Neural progenitor cell (in vitro differentiated cells): Measurements from ENCODE around the gene TMPRSS6. TPM values are rescaled to one million over a fixed set of nuclear protein-coding genes. Genes with fewer than 3 reads are reported as not detected.

Experiments
- DNase-seq: peaks from one replicate; pipeline ENCODE4 v3.0.0-alpha.2; 2016; ENCODE audit warnings: low spot score
- H2AFZ ChIP-seq: fragments of 200-600 bp; sonication (generic); replicated peaks from 2 replicates; pipeline ENCODE4 v1.6.1; 2016; ENCODE audit warnings: antibody characterized with exemption
- H3F3A ChIP-seq: fragments of 200-600 bp; sonication (generic); 2 replicates; pipeline ENCODE4 v1.6.1; 2016; ENCODE audit warnings: antibody characterized with exemption, low read depth
- H3K27ac ChIP-seq: fragments of 200-600 bp; sonication (generic); 2 replicates; pipeline ENCODE4 v1.5.1; 2016; ENCODE audit warnings: mild to moderate bottlenecking
- H3K27me3 ChIP-seq: fragments of 200-600 bp; sonication (generic); 2 replicates; pipeline ENCODE4 v1.6.1; 2016; ENCODE audit warnings: mild to moderate bottlenecking, moderate library complexity
- H3K36me3 ChIP-seq: fragments of 200-600 bp; sonication (generic); 2 replicates; pipeline ENCODE4 v1.5.1; 2016
- H3K4me1 ChIP-seq: fragments of 200-600 bp; sonication (generic); 2 replicates; pipeline ENCODE4 v1.6.1; 2016; ENCODE audit warnings: mixed run types
- H3K4me2 ChIP-seq: fragments of 200-600 bp; sonication (generic); 2 replicates; pipeline ENCODE4 v1.6.1; 2016
- H3K4me3 ChIP-seq: fragments of 200-600 bp; sonication (generic); 2 replicates; pipeline ENCODE4 v1.5.1; 2016
- H3K79me2 ChIP-seq: fragments of 200-600 bp; sonication (generic); 2 replicates; pipeline ENCODE4 v1.6.1; 2016; ENCODE audit warnings: low read depth
- H3K9ac ChIP-seq: fragments of 200-600 bp; sonication (generic); 2 replicates; pipeline ENCODE4 v1.6.1; 2016
- H3K9me3 ChIP-seq: fragments of 200-600 bp; sonication (generic); 2 replicates; pipeline ENCODE4 v1.5.1; 2016; ENCODE audit warnings: low read depth
- H4K20me1 ChIP-seq: fragments of 200-600 bp; sonication (generic); 2 replicates; pipeline ENCODE4 v1.6.1; 2016; ENCODE audit warnings: low read depth
- H3K27ac Mint-ChIP-seq: 3 replicates; pipeline ENCODE4 v1.8.0; 2021; ENCODE audit warnings: mixed read lengths
- H3K27me3 Mint-ChIP-seq: 2 replicates; pipeline ENCODE4 v1.8.0; 2022; ENCODE audit warnings: low read depth, mild to moderate bottlenecking, inconsistent platforms, moderate library complexity, mixed read lengths; ENCODE audit not compliant: insufficient read depth
- H3K36me3 Mint-ChIP-seq: 3 replicates; pipeline ENCODE4 v1.8.0; 2021; ENCODE audit warnings: mixed read lengths
- H3K4me1 Mint-ChIP-seq: 3 replicates; pipeline ENCODE4 v1.8.0; 2021; ENCODE audit warnings: mixed read lengths
- H3K4me3 Mint-ChIP-seq: 3 replicates; pipeline ENCODE4 v1.8.0; 2021; ENCODE audit warnings: mild to moderate bottlenecking, moderate library complexity, mixed read lengths
- H3K9me3 Mint-ChIP-seq: 3 replicates; pipeline ENCODE4 v1.8.0; 2020; ENCODE audit warnings: mixed read lengths
- EZH2 ChIP-seq: fragments of 200-600 bp; sonication (generic); IDR thresholded peaks from 2 replicates; pipeline ENCODE4 v1.6.1; 2017; ENCODE audit warnings: antibody characterized with exemption, mild to moderate bottlenecking, moderate library complexity
- EZH2phosphoT487 ChIP-seq: fragments of 200-600 bp; sonication (generic); IDR thresholded peaks from 2 replicates; pipeline ENCODE4 v1.6.1; 2017; ENCODE audit warnings: antibody characterized with exemption
- total RNA-seq: library from RNA; depleted of rRNA; stranded (reverse); fragments of >200 nt; gene quantifications from 2 replicates; pipeline ENCODE4 v1.2.3, GENCODE V29; 2015; ENCODE audit warnings: low replicate concordance
- TF ChIP-seq, protein P1 (sequence below): fragments of 200-600 bp; sonication (generic); IDR thresholded peaks from 2 replicates; pipeline ENCODE4 v1.5.1; 2017; ENCODE audit warnings: antibody characterized with exemption, mild to moderate bottlenecking

The TMPRSS6 gene
- total RNA-seq, 1 donor from 2014 or later, result not detected

DNA sequence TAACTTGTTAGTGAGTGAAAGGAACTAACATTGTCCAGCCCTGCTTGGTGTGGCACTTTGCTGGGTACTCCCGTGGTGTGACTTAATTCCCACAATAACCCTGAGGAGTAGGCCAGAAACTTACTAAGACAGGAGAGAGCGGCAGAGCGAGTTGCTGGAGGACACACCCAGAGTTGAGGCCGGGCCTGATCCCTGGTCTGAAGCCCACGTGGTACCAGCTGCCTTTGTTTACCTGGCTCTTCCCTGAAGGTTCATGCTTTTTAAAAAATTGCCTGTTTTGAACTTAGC lies 89.4 kb downstream of the TMPRSS6 start:
- peak overlapping the region; percentile 98 for H3K4me3 ChIP-seq
- H3K27ac Mint-ChIP-seq, result peak overlapping the region; percentile 94
- TF ChIP-seq EZH2 (no peak), EZH2phosphoT487 (no peak)
- TF ChIP-seq, protein P1, sequence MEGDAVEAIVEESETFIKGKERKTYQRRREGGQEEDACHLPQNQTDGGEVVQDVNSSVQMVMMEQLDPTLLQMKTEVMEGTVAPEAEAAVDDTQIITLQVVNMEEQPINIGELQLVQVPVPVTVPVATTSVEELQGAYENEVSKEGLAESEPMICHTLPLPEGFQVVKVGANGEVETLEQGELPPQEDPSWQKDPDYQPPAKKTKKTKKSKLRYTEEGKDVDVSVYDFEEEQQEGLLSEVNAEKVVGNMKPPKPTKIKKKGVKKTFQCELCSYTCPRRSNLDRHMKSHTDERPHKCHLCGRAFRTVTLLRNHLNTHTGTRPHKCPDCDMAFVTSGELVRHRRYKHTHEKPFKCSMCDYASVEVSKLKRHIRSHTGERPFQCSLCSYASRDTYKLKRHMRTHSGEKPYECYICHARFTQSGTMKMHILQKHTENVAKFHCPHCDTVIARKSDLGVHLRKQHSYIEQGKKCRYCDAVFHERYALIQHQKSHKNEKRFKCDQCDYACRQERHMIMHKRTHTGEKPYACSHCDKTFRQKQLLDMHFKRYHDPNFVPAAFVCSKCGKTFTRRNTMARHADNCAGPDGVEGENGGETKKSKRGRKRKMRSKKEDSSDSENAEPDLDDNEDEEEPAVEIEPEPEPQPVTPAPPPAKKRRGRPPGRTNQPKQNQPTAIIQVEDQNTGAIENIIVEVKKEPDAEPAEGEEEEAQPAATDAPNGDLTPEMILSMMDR, result no peak

DNA sequence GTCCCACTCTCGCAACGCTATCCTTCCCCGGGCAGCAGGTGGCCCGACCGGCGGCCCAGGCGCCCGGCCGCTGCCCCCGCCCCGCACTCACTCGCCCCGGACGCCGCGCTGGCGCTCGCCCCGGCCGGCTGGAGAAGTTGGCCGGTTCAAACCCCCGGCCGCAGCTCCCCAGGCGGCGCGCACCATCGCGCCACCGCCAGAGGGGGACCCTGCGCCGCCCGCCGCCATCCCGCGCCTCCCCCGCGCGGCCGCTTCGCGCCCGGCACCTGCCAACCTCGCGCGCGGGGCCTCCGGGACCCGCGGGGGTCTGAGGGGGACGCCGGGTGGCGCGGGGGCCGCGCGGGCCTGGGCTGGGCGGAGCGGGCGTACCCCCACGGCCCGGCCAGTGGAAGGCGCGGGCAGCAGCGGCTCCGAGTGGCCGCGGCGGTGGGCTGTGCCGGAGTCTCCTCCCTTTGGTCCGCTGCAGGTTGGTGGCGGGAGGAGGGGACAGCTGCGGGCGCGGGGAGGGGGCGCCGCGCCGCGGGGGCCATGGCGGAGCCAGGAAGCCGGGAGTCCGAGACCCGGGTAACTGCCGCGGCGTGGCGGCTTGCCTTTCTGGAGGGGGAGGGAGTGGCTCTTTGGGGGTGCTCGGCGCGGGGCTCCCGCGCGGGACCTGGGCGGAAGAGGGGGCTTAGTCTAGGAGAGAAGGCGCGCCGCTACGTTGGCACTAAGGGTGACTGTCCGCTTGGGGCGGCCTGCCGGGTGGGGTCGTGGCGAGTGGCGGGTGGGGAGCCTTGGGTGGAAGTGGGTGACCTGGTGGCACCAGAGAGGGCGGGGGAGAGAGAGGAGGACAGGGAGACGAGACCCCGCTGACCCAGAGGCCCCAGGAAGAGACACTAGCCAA lies 90.0 kb downstream of the TMPRSS6 start, which contains the start of the genes MPST and TST:
TSS of gene MPST (plus strand) at position 434 of the 883 bp plus-strand sequence. CDS start at position 529, 95 bp downstream.
TSS of gene TST (minus strand) at position 139 of the 883 bp plus-strand sequence. CDS start 715 bp downstream, outside the sequence.
- DNase-seq, result peak; percentile 93
- Mint-ChIP-seq H3K27ac (peak within 1 kb of the TSS; percentile 94), H3K36me3 (peaks cover 7% of the 10 kb centered on the region), H3K4me1 (peaks cover 28% of the 10 kb centered on the region), H3K27me3 (peaks cover 5% of the 10 kb centered on the region), H3K9me3 (no peaks in the 10 kb centered on the region), H3K4me3 (peak within 1 kb of the TSS; percentile 99)
- Histone ChIP-seq H3K27ac (peak within 1 kb of the TSS; percentile 93), H3K36me3 (no peaks in the 10 kb centered on the region), H3K4me2 (peak within 1 kb of the TSS; percentile 98), H3K4me3 (peak within 1 kb of the TSS; percentile 98), H2AFZ (peak within 1 kb of the TSS; percentile 44), H3K4me1 (peaks cover 16% of the 10 kb centered on the region), H3F3A (no peaks in the 10 kb centered on the region), H3K79me2 (peaks cover 68% of the 10 kb centered on the region), H4K20me1 (peaks cover 64% of the 10 kb centered on the region), H3K27me3 (no peaks in the 10 kb centered on the region), H3K9me3 (no peaks in the 10 kb centered on the region), H3K9ac (peak within 1 kb of the TSS; percentile 72)
- TF ChIP-seq, protein P1, result peak; percentile 25
- no peak for TF ChIP-seq EZH2phosphoT487

More for the DNA sequence above, 89.4 kb downstream of the TMPRSS6 start:
- Mint-ChIP-seq H3K4me3 (peak overlapping the region; percentile 99), H3K9me3 (no peaks in the 10 kb centered on the region), H3K27me3 (peaks cover 5% of the 10 kb centered on the region), H3K36me3 (peaks cover 11% of the 10 kb centered on the region), H3K4me1 (peaks cover 29% of the 10 kb centered on the region)
- Histone ChIP-seq H3K4me2 (peak overlapping the region; percentile 87), H3K9me3 (no peaks in the 10 kb centered on the region), H3K79me2 (peaks cover 68% of the 10 kb centered on the region), H3K36me3 (no peaks in the 10 kb centered on the region), H3K9ac (no peak overlapping the region), H4K20me1 (peaks cover 64% of the 10 kb centered on the region), H3K4me1 (peaks cover 16% of the 10 kb centered on the region), H2AFZ (peak overlapping the region; percentile 37), H3K27ac (no peak overlapping the region), H3K27me3 (no peaks in the 10 kb centered on the region), H3F3A (no peaks in the 10 kb centered on the region)
- DNase-seq, result no peak

DNA sequence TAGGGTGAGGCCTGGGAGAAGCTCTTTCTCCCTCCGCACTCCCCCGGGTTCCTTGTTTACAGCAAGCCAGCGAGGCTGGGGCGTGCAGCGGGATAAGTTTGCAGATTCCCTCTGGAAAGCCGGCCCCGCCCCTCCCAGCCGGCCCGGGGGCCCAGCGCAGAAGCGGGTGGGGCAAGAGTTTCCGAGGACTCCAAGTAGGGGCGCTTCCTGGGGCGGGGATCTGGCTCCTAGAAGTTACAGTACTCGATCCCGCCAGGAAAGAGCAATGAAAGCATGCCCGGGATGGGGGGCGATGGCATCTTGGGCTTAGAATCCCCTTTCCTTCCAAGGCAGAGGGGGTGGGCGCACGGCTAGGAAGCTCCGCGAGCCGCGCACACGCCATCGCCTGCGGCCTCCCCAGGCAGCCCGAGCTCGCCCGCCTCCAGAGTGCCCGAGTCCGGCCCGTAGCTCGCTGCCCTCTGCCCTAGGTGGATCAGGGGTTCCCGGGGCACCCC lies 90.7 kb downstream of the TMPRSS6 start:
- Histone ChIP-seq H2AFZ (peak overlapping the region; percentile 44), H3K27ac (peak overlapping the region; percentile 93), H4K20me1 (peaks cover 68% of the 10 kb centered on the region), H3K79me2 (peaks cover 68% of the 10 kb centered on the region), H3K4me1 (peaks cover 16% of the 10 kb centered on the region), H3K9ac (peak overlapping the region; percentile 72), H3K4me3 (peak overlapping the region; percentile 98), H3K36me3 (no peaks in the 10 kb centered on the region), H3F3A (peaks cover under 1% of the 10 kb centered on the region), H3K4me2 (peak overlapping the region; percentile 98), H3K27me3 (no peaks in the 10 kb centered on the region), H3K9me3 (no peaks in the 10 kb centered on the region)
- peak; percentile 72 for DNase-seq
- peaks cover 29% of the 10 kb centered on the region for H3K4me1 Mint-ChIP-seq
- H3K4me3 Mint-ChIP-seq, result peak overlapping the region; percentile 90
- TF ChIP-seq EZH2phosphoT487 (no peak), EZH2 (no peak)
- TF ChIP-seq, protein P1, result no peak
- peak overlapping the region; percentile 80 for H3K27ac Mint-ChIP-seq
- peaks cover 7% of the 10 kb centered on the region for H3K36me3 Mint-ChIP-seq
- peaks cover 5% of the 10 kb centered on the region for H3K27me3 Mint-ChIP-seq
- no peaks in the 10 kb centered on the region for H3K9me3 Mint-ChIP-seq
